A673 (cell line): ENCODE data around the gene NCOR1. TPM values are rescaled to one million over a fixed set of nuclear protein-coding genes. Genes with fewer than 3 reads are reported as not detected.
A peak's percentile ranks its signal among the peaks of the same experiment; 100 is the strongest.

ENCODE experiments used
- BruUV-seq: library from RNA; stranded (reverse); fragments of 400-500 nt; replicated peaks from 2 replicates; lab custom pipeline; 2021; lab: Mats Ljungman, UMichigan
- CTCF ChIA-PET: fragments of 300-600 bp; sonication (Branson Sonifier 250); formaldehyde crosslinking; loops from one replicate; lab custom pipeline; 2022; ENCODE audit warnings: antibody characterized with exemption; lab: Charles Lee
- POLR2A ChIA-PET: fragments of 300-600 bp; sonication (Branson Sonifier 250); formaldehyde crosslinking; loops from one replicate; lab custom pipeline; 2022; ENCODE audit warnings: antibody characterized with exemption; ENCODE audit not compliant: low non-redundant PET; lab: Charles Lee
- DNase-seq: peaks from one replicate; pipeline ENCODE4 v3.0.0-alpha.2; 2015; ENCODE audit warnings: low spot score
- H3K27ac ChIP-seq: fragments of 200-600 bp; sonication (generic); 2 replicates; pipeline ENCODE4 v1.5.1; 2016; ENCODE audit warnings: mixed run types, low read depth, mild to moderate bottlenecking, mixed read lengths, antibody characterized with exemption, low read length; ENCODE audit not compliant: poor library complexity, severe bottlenecking
- H3K27me3 ChIP-seq: fragments of 200-600 bp; sonication (generic); replicated peaks from 2 replicates; pipeline ENCODE4 v1.6.1; 2017; ENCODE audit warnings: mixed run types, low read depth, mild to moderate bottlenecking, mixed read lengths, antibody characterized with exemption, low read length; ENCODE audit not compliant: insufficient read depth, poor library complexity
- H3K36me3 ChIP-seq: fragments of 200-600 bp; sonication (generic); 2 replicates; pipeline ENCODE4 v1.6.1; 2016; ENCODE audit warnings: mixed run types, mild to moderate bottlenecking, mixed read lengths, antibody characterized with exemption, low read length; ENCODE audit not compliant: insufficient read depth, poor library complexity, severe bottlenecking
- H3K4me1 ChIP-seq: fragments of 200-600 bp; sonication (generic); 2 replicates; pipeline ENCODE4 v1.6.1; 2017; ENCODE audit warnings: mixed run types, mild to moderate bottlenecking, mixed read lengths, antibody characterized with exemption, low read length; ENCODE audit not compliant: insufficient read depth, poor library complexity, severe bottlenecking
- H3K4me3 ChIP-seq: fragments of 200-600 bp; sonication (generic); 2 replicates; pipeline ENCODE4 v1.5.1; 2016; ENCODE audit warnings: low read depth, mixed run types, mild to moderate bottlenecking, mixed read lengths, low read length; ENCODE audit not compliant: poor library complexity, severe bottlenecking
- H3K9me3 ChIP-seq: fragments of 200-600 bp; sonication (generic); 2 replicates; pipeline ENCODE4 v1.6.1; 2016; ENCODE audit warnings: mixed run types, low read depth, mild to moderate bottlenecking, mixed read lengths, antibody characterized with exemption, low read length; ENCODE audit not compliant: poor library complexity, severe bottlenecking
- EZH2 ChIP-seq: fragments of 200-600 bp; sonication (generic); IDR thresholded peaks from 2 replicates; pipeline ENCODE4 v1.6.1; 2017; ENCODE audit warnings: borderline replicate concordance, low read depth, mild to moderate bottlenecking, mixed read lengths, antibody characterized with exemption, low read length; ENCODE audit not compliant: poor library complexity, severe bottlenecking
- intact Hi-C: fragments of 100-400 bp; cut with micrococcal nuclease; formaldehyde crosslinking; loops from one replicate; pipeline ENCODE4 v1.10.0; 2022; ENCODE audit not compliant: unreplicated experiment
- total RNA-seq: library from RNA; stranded (reverse); gene quantifications from 2 replicates; pipeline ENCODE4 v1.2.3, GENCODE V29; 2021
- TF ChIP-seq, protein P1 (sequence below): fragments of 300-800, 200-600 bp; sonication (generic); conservative IDR thresholded peaks from 2 replicates; pipeline ENCODE4 v1.5.1; 2017; ENCODE audit warnings: low read depth, mild to moderate bottlenecking, antibody characterized with exemption, low read length, moderate library complexity, mixed read lengths

Gene NCOR1
- total RNA-seq, 1 experiment from 2014 or later: 150 TPM

- no peaks in the 10 kb centered on the region for H3K27me3 ChIP-seq
- BruUV-seq: TSS peak; percentile 21
- H3K4me3 ChIP-seq: no peak overlapping the region
- TF ChIP-seq, protein P1, sequence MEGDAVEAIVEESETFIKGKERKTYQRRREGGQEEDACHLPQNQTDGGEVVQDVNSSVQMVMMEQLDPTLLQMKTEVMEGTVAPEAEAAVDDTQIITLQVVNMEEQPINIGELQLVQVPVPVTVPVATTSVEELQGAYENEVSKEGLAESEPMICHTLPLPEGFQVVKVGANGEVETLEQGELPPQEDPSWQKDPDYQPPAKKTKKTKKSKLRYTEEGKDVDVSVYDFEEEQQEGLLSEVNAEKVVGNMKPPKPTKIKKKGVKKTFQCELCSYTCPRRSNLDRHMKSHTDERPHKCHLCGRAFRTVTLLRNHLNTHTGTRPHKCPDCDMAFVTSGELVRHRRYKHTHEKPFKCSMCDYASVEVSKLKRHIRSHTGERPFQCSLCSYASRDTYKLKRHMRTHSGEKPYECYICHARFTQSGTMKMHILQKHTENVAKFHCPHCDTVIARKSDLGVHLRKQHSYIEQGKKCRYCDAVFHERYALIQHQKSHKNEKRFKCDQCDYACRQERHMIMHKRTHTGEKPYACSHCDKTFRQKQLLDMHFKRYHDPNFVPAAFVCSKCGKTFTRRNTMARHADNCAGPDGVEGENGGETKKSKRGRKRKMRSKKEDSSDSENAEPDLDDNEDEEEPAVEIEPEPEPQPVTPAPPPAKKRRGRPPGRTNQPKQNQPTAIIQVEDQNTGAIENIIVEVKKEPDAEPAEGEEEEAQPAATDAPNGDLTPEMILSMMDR: no peak
- TF ChIP-seq EZH2: no peak
- intact Hi-C loops: no loop called here
- ChIA-PET CTCF (interaction anchor here (0.6 kb wide), 1 partner anchor 17 kb away, joined by 5 read pairs; no protein-coding TSS in a partner anchor), POLR2A (no interaction called here)
- no peak for DNase-seq
- H3K36me3 ChIP-seq: no peaks in the 10 kb centered on the region
- peak overlapping the region; percentile 44 for H3K27ac ChIP-seq
- H3K9me3 ChIP-seq: no peaks in the 10 kb centered on the region
- no peaks in the 10 kb centered on the region for H3K4me1 ChIP-seq
Measured at GRCh38 chr17:16243385-16243784, 28.1 kb upstream of the NCOR1 start.

GRCh38 chr17:16241906-16242399, 26.6 kb upstream of the NCOR1 start:
- Histone ChIP-seq H3K4me1 (no peaks in the 10 kb centered on the region), H3K9me3 (no peaks in the 10 kb centered on the region), H3K27ac (no peak overlapping the region), H3K27me3 (no peaks in the 10 kb centered on the region), H3K4me3 (no peak overlapping the region), H3K36me3 (no peaks in the 10 kb centered on the region)
- CTCF ChIA-PET: no interaction called here
- BruUV-seq: no TSS peak
- no peak for DNase-seq
- TF ChIP-seq, protein P1: no peak
- no peak for TF ChIP-seq EZH2
- intact Hi-C loops: no loop called here
- POLR2A ChIA-PET: interaction anchor here (0.7 kb wide), 1 partner anchor 367 kb away, joined by 11 read pairs; no protein-coding TSS in a partner anchor

- H3K4me1 ChIP-seq: no peaks in the 10 kb centered on the region
- TF ChIP-seq, protein P1: no peak
- TF ChIP-seq EZH2: no peak
- no peak for DNase-seq
- no peaks in the 10 kb centered on the region for H3K27me3 ChIP-seq
- no peak overlapping the region for H3K27ac ChIP-seq
- ChIA-PET CTCF (no interaction called here), POLR2A (no interaction called here)
- H3K4me3 ChIP-seq: no peak overlapping the region
- no peaks in the 10 kb centered on the region for H3K36me3 ChIP-seq
- H3K9me3 ChIP-seq: no peaks in the 10 kb centered on the region
- no TSS peak for BruUV-seq
- intact Hi-C loops: no loop called here
Measured at GRCh38 chr17:16239931-16240330, 24.6 kb upstream of the NCOR1 start.
